Measurements from ENCODE around the gene SLC6A8.
"Not testable (repeated sequence)": the region's sequence is repeated elsewhere in the genome, so short reads cannot be mapped to it uniquely, and the experiment has no call there.

The SLC6A8 gene

DNA sequence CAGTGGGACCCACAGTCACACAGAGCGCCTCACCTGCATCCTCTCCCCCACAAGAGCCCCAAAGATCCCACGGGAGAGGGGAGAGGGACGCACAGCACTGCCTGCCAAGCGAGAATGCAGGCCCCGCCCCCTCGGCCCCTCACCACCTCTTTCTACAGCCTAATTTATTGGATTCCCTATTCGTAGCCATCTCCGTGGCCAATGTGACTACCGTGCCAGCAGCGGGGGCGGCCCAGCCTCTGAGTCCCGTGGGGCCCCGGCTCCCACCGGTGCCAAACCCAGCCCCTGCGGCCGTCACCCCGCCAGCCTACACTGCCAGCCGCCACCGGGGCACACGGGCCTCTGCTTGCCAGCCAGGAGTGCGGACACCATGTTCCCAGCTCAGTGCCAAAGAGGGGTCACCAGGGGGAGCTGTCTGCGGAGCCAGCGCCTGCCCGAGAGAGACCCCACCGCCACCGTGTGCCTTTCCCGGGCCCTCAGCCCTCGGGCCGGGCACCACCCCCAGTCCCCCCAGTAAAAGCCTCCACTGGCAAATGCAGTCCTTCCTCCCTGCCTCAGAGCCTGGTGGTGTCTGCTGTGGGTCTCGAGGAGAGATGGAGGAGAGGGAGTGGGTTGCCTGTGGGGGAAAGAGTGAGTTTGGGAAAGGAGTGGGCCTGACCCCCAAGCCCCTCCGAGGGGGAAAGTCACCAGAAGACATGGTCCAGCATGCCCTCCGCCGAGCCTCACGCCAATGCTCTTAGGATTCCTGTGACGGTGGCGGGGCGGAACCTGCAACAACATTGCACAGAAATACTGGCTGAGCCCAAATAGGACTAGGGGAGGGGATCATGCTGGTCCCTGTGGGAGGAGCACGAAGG is 56.7 kb downstream of the SLC6A8 start:
- no peaks in the 10 kb centered on the region for H3K79me2 ChIP-seq (ENCODE audit: insufficient read depth, low read length)
- H3K27me3 ChIP-seq (ENCODE audit: insufficient read depth, low read length, poor library complexity), result no peaks in the 10 kb centered on the region
- H3K9ac ChIP-seq (ENCODE audit: low read depth, low read length), result no peak overlapping the region
- DNase-seq (no peak), ATAC-seq (ENCODE audit: insufficient read depth, low read depth) (no peak)
- no peak overlapping the region for H3K4me3 ChIP-seq (ENCODE audit: low read depth in 1 of 2, low read length in 2 of 2)
- H3K27ac ChIP-seq (ENCODE audit: low read length), result no peak overlapping the region
- no peaks in the 10 kb centered on the region for H3K4me1 ChIP-seq (ENCODE audit: insufficient read depth, low read length)
- H3K36me3 ChIP-seq (ENCODE audit: insufficient read depth, low read length), result no peaks in the 10 kb centered on the region
- no peaks in the 10 kb centered on the region for H3K9me3 ChIP-seq (ENCODE audit: insufficient read depth, low read length, severe bottlenecking)
- no peaks in the 10 kb centered on the region for H4K20me1 ChIP-seq (ENCODE audit: insufficient read depth, low read length)
- TF ChIP-seq, protein P1, sequence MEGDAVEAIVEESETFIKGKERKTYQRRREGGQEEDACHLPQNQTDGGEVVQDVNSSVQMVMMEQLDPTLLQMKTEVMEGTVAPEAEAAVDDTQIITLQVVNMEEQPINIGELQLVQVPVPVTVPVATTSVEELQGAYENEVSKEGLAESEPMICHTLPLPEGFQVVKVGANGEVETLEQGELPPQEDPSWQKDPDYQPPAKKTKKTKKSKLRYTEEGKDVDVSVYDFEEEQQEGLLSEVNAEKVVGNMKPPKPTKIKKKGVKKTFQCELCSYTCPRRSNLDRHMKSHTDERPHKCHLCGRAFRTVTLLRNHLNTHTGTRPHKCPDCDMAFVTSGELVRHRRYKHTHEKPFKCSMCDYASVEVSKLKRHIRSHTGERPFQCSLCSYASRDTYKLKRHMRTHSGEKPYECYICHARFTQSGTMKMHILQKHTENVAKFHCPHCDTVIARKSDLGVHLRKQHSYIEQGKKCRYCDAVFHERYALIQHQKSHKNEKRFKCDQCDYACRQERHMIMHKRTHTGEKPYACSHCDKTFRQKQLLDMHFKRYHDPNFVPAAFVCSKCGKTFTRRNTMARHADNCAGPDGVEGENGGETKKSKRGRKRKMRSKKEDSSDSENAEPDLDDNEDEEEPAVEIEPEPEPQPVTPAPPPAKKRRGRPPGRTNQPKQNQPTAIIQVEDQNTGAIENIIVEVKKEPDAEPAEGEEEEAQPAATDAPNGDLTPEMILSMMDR (IDR thresholded peaks at IDR 0.05; ENCODE audit: borderline replicate concordance, extremely low read depth, low read length, poor library complexity, severe bottlenecking), result peak; percentile 28
- TF ChIP-seq EZH2 (IDR thresholded peaks at IDR 0.05; ENCODE audit: borderline replicate concordance, low read depth, low read length, severe bottlenecking), result no peak
- H3K4me2 ChIP-seq (ENCODE audit: insufficient read depth, low read length), result no peak overlapping the region
- no peak overlapping the region for H2AFZ ChIP-seq (ENCODE audit: low read depth, low read length)

DNA sequence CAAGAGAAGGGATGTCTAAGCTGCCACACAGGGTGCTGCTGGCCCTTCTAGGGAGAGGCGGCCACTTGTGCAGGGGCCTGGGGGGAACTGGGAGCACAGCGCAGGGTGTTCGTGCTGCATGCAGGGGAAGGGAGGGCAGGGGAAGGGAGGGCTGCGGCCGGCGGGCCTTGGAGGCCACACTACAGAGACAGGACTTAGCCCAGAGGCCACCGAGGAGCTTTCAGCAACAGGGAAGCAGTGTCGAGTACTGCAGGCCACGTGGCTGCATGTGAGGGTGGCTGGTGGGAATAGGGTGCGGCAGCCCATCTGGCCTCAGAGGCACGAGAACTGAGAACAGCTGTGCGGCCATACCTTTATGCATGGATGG is 57.3 kb downstream of the SLC6A8 start:
- ATAC-seq (ENCODE audit: insufficient read depth, low read depth); H3K79me2 ChIP-seq (ENCODE audit: insufficient read depth, low read length); H3K4me3 ChIP-seq (ENCODE audit: low read depth in 1 of 2, low read length in 2 of 2); H3K36me3 ChIP-seq (ENCODE audit: insufficient read depth, low read length); H3K9me3 ChIP-seq (ENCODE audit: insufficient read depth, low read length, severe bottlenecking); H3K4me2 ChIP-seq (ENCODE audit: insufficient read depth, low read length); H3K9ac ChIP-seq (ENCODE audit: low read depth, low read length); H4K20me1 ChIP-seq (ENCODE audit: insufficient read depth, low read length); H3K4me1 ChIP-seq (ENCODE audit: insufficient read depth, low read length); H3K27ac ChIP-seq (ENCODE audit: low read length); H2AFZ ChIP-seq (ENCODE audit: low read depth, low read length); H3K27me3 ChIP-seq (ENCODE audit: insufficient read depth, low read length, poor library complexity); DNase-seq: not testable (repeated sequence)

All from DND-41 (cell line).